Endothelial cell of umbilical vein (primary cell): ENCODE data around the gene CCL11. TPM values are rescaled to one million over a fixed set of nuclear protein-coding genes. Genes with fewer than 3 reads are reported as not detected.

ENCODE experiments used
- BruUV-seq: library from RNA; stranded (reverse); fragments of 400-500 nt; replicated peaks from 2 replicates; lab custom pipeline; 2021; lab: Mats Ljungman, UMichigan
- CTCF ChIA-PET: fragments of 300-600, 350-600 bp; sonication (Branson Sonifier 250); formaldehyde crosslinking; loops from one replicate; lab custom pipeline; 2021; ENCODE audit warnings: antibody characterized with exemption, inconsistent platforms; lab: Charles Lee
- POLR2A ChIA-PET: fragments of 300-600, 350-600 bp; sonication (Branson Sonifier 250); formaldehyde crosslinking; loops from one replicate; lab custom pipeline; 2021; ENCODE audit warnings: antibody characterized with exemption, inconsistent platforms; lab: Charles Lee
- DNase-seq: peaks from one replicate; pipeline ENCODE4 v3.0.0-alpha.2; 2011; ENCODE audit warnings: low read depth, low spot score
- FAIRE-seq: peaks from 2 replicates; lab custom pipeline; 2011; peaks lifted over from hg19 to GRCh38; lab: Jason Lieb, UNC
- H2AFZ ChIP-seq: 2 replicates; pipeline ENCODE4 v1.6.0; 2012; ENCODE audit warnings: low read depth, low read length, control low read depth, inconsistent platforms
- H3K27ac ChIP-seq: 2 replicates; pipeline ENCODE4 v1.5.1; 2011; ENCODE audit warnings: low read depth, mild to moderate bottlenecking, control low read depth, low read length, moderate library complexity; ENCODE audit not compliant: insufficient read depth
- H3K27me3 ChIP-seq, 2 experiments: 2 replicates each; pipeline versions ENCODE4 v1.6.0 to v1.6.1; 2011; ENCODE audit warnings: low read length in 2 of 2, mixed read lengths in 1 of 2; ENCODE audit not compliant: control insufficient read depth in 2 of 2, insufficient read depth in 2 of 2
- H3K36me3 ChIP-seq, 2 experiments: 2 replicates in 1 of 2; 3 replicates in 1 of 2; pipeline ENCODE4 v1.5.1; 2011; ENCODE audit warnings: low read length in 2 of 2, mild to moderate bottlenecking in 1 of 2, moderate library complexity in 1 of 2; ENCODE audit not compliant: control insufficient read depth in 2 of 2, insufficient read depth in 2 of 2; ENCODE audit errors: extremely low read depth in 1 of 2
- H3K4me1 ChIP-seq: 3 replicates; pipeline ENCODE4 v1.5.1; 2011; ENCODE audit warnings: mild to moderate bottlenecking, low read length; ENCODE audit not compliant: control insufficient read depth, insufficient read depth; ENCODE audit errors: extremely low read depth
- H3K4me2 ChIP-seq: 2 replicates; pipeline ENCODE4 v1.6.1; 2011; ENCODE audit warnings: low read length, control low read depth, mixed read lengths; ENCODE audit not compliant: insufficient read depth
- H3K4me3 ChIP-seq, 3 experiments: fragments of 200-600 bp in 1 of 3; sonication (generic), shearing (Covaris generic) in 1 of 3; replicated peaks in 1 of 3; 2 replicates each; pipeline ENCODE4 v1.5.1; 2011 to 2016; ENCODE audit warnings: control low read depth in 3 of 3, low read length in 3 of 3, mild to moderate bottlenecking in 2 of 3, inconsistent platforms in 1 of 3, low read depth in 1 of 3, moderate library complexity in 1 of 3; ENCODE audit not compliant: insufficient read depth in 1 of 3
- H3K79me2 ChIP-seq: 2 replicates; pipeline ENCODE4 v1.6.0; 2012; ENCODE audit warnings: low read length, inconsistent platforms; ENCODE audit not compliant: control insufficient read depth, insufficient read depth
- H3K9ac ChIP-seq: replicated peaks from 2 replicates; pipeline ENCODE3; 2011; ENCODE audit warnings: low read length, control low read depth; ENCODE audit not compliant: insufficient read depth; ENCODE audit errors: extremely low read depth
- H3K9me1 ChIP-seq: replicated peaks from 3 replicates; pipeline ENCODE4 v1.6.0; 2011; ENCODE audit warnings: mild to moderate bottlenecking, low read length; ENCODE audit not compliant: control insufficient read depth, insufficient read depth; ENCODE audit errors: extremely low read depth
- H3K9me3 ChIP-seq: replicated peaks from 2 replicates; pipeline ENCODE4 v1.5.1; 2012; ENCODE audit warnings: low read length, inconsistent platforms; ENCODE audit not compliant: control insufficient read depth, insufficient read depth
- H4K20me1 ChIP-seq: replicated peaks from 2 replicates; pipeline ENCODE3; 2011; ENCODE audit warnings: mild to moderate bottlenecking, low read length; ENCODE audit not compliant: control insufficient read depth, insufficient read depth; ENCODE audit errors: extremely low read depth
- EZH2 ChIP-seq: IDR thresholded peaks from 2 replicates; pipeline ENCODE4 v1.6.1; 2012; ENCODE audit warnings: borderline replicate concordance, low read depth, mild to moderate bottlenecking, moderate library complexity, low read length, inconsistent platforms; ENCODE audit not compliant: severe bottlenecking
- FOS ChIP-seq: IDR thresholded peaks from 2 replicates; pipeline ENCODE4 v1.6.1; 2011; ENCODE audit warnings: mild to moderate bottlenecking, low read length, moderate library complexity, borderline replicate concordance; ENCODE audit not compliant: insufficient read depth
- GATA2 ChIP-seq: IDR thresholded peaks from 2 replicates; pipeline ENCODE4 v1.7.0; 2011; ENCODE audit warnings: low read depth, mild to moderate bottlenecking, moderate library complexity, mixed read lengths, low read length; ENCODE audit not compliant: insufficient read length, insufficient read depth
- JUN ChIP-seq: IDR thresholded peaks from 2 replicates; pipeline ENCODE4 v1.6.1; 2011; ENCODE audit warnings: borderline replicate concordance, low read depth; ENCODE audit not compliant: insufficient read length, insufficient read depth
- MAX ChIP-seq: IDR thresholded peaks from 2 replicates; pipeline ENCODE4 v1.6.1; 2011; ENCODE audit not compliant: insufficient read depth, insufficient read length
- MYC ChIP-seq: IDR thresholded peaks from one replicate; pipeline ENCODE4 v1.6.1; 2011; ENCODE audit warnings: mild to moderate bottlenecking, low read depth, low read length
- POLR2A ChIP-seq: IDR thresholded peaks from 2 replicates; pipeline ENCODE4 v1.6.1; 2012; ENCODE audit warnings: low read depth, mild to moderate bottlenecking, control low read depth, low read length
- POLR2AphosphoS5 ChIP-seq: IDR thresholded peaks from 2 replicates; pipeline ENCODE4 v1.6.1; 2012; ENCODE audit warnings: low read depth, mild to moderate bottlenecking, control low read depth, low read length, moderate library complexity; ENCODE audit not compliant: insufficient read depth
- dilution Hi-C: fragments of 300-500 bp; cut with MboI; formaldehyde crosslinking; loops from one replicate; pipeline ENCODE4 v1.15.0; 2019; ENCODE audit warnings: low sequenced_read_pairs; ENCODE audit not compliant: extremely low pct_ligation_motif_present
- intact Hi-C: fragments of 100-400 bp; cut with micrococcal nuclease; formaldehyde crosslinking; loops from one replicate; pipeline ENCODE4 v1.10.0; 2022
- polyA plus RNA-seq, 4 experiments: library from polyadenylated mRNA; depleted of rRNA in 3 of 4; stranded (reverse) in 3 of 4; unstranded in 1 of 4; fragments of >200 nt; gene quantifications; 2 replicates each; pipeline versions ENCODE4 v1.2.1 to v1.2.3, GENCODE V29; 2011 to 2012; ENCODE audit warnings: missing spikeins in 1 of 4
- total RNA-seq: library from RNA; stranded (reverse); gene quantifications from 2 replicates; pipeline ENCODE4 v1.2.3, GENCODE V29; 2021
- TF ChIP-seq, protein P1 (sequence below), 2 donors: IDR thresholded peaks; 1 replicate in 1 of 2; 2 replicates in 1 of 2; pipeline ENCODE4 v1.5.1; 2011; ENCODE audit warnings: low read length in 2 of 2, mild to moderate bottlenecking in 2 of 2, moderate library complexity in 2 of 2, control low read depth in 1 of 2, inconsistent platforms in 1 of 2, low read depth in 1 of 2; ENCODE audit not compliant: insufficient read depth in 1 of 2; ENCODE audit errors: extremely low read depth in 1 of 2

The CCL11 gene
- total and polyA plus RNA-seq, 2 donors (not counting 3 experiments of a cell fraction or from before 2014, with no cell fraction given): not detected

GRCh38 chr17:34260861-34261260 lies 24.7 kb upstream of the CCL11 start:
- Histone ChIP-seq H3K9me1 (no peaks in the 10 kb centered on the region), H3K9ac (no peak overlapping the region), H3K4me3 (no peak overlapping the region), H3K4me2 (no peak overlapping the region), H3K4me1 (peaks cover 21% of the 10 kb centered on the region), H3K27me3 (peaks cover 0 to 3% of the 10 kb centered on the region in 2 experiments), H3K36me3 (peaks cover 0 to 4% of the 10 kb centered on the region in 2 experiments), H4K20me1 (no peaks in the 10 kb centered on the region), H3K79me2 (no peaks in the 10 kb centered on the region), H3K9me3 (no peaks in the 10 kb centered on the region), H3K27ac (no peak overlapping the region), H2AFZ (no peak overlapping the region)
- CTCF ChIA-PET: interaction anchor here (0.7 to 2.1 kb wide), 2 partner anchors 15 to 101 kb away, joined by 3 to 5 read pairs; no protein-coding TSS in a partner anchor
- no peak for DNase-seq
- dilution Hi-C loops: no loop called here
- TF ChIP-seq JUN (no peak), FOS (no peak), EZH2 (no peak), MYC (no peak), GATA2 (no peak), POLR2AphosphoS5 (no peak), POLR2A (no peak), MAX (no peak)
- TF ChIP-seq, protein P1, sequence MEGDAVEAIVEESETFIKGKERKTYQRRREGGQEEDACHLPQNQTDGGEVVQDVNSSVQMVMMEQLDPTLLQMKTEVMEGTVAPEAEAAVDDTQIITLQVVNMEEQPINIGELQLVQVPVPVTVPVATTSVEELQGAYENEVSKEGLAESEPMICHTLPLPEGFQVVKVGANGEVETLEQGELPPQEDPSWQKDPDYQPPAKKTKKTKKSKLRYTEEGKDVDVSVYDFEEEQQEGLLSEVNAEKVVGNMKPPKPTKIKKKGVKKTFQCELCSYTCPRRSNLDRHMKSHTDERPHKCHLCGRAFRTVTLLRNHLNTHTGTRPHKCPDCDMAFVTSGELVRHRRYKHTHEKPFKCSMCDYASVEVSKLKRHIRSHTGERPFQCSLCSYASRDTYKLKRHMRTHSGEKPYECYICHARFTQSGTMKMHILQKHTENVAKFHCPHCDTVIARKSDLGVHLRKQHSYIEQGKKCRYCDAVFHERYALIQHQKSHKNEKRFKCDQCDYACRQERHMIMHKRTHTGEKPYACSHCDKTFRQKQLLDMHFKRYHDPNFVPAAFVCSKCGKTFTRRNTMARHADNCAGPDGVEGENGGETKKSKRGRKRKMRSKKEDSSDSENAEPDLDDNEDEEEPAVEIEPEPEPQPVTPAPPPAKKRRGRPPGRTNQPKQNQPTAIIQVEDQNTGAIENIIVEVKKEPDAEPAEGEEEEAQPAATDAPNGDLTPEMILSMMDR (IDR thresholded peaks at IDR 0.05; ENCODE audit: extremely low read depth in 1 of 2, insufficient read depth in 1 of 2, low read depth in 1 of 2, low read length in 2 of 2): no peak
- POLR2A ChIA-PET: no interaction called here
- BruUV-seq: no TSS peak
- intact Hi-C loops: no loop called here
- FAIRE-seq: no peak
